Retinal pigment epithelial cell (primary cell): Measurements from ENCODE around the gene SPNS3.
A peak's percentile ranks its signal among the peaks of the same experiment; 100 is the strongest.

ENCODE experiments used
- DNase-seq: peaks from one replicate; pipeline ENCODE4 v3.0.0-alpha.2; 2010; ENCODE audit warnings: low read depth
- H3K4me3 ChIP-seq: 2 replicates; pipeline ENCODE4 v1.5.1; 2011; ENCODE audit warnings: mild to moderate bottlenecking, low read length, control low read depth, moderate library complexity
- TF ChIP-seq, protein P1 (sequence below): conservative IDR thresholded peaks from 2 replicates; pipeline ENCODE4 v1.5.1; 2011; ENCODE audit warnings: low read depth, low read length, control low read depth, inconsistent platforms

SPNS3 gene

DNA sequence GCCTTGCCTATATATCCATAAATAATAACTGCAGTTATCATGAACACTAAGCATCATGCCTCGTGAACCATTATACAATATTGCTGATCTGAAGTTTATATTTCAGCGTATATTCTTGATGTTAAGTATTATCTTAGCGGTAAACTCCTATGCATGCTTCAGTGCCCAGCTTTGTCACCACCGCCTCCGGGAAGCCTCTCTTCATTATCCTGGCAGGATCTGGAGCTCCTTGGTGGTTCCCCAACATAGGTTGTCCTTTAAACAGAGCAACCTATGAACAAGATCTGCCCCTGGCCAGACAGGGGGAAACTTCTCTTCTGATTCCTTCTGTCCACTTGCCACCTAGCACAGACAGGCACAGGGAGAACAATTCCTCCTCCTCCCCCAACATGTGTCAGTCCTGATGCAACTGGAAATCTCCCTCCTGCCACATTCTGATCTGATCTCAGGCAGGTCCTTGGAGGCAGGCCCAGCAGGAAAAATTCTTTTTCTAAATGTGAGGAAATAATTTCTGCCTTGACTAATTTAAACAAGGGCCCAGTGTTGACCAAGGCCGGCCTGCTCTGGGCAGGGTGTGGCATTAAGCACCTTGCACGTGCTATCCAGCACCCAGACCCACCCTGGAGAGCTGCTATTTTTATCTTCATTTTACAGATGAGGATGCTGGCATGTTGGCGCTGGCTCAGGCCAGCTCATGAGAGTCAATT lies 87.3 kb downstream of the SPNS3 start:
- TF ChIP-seq, protein P1, sequence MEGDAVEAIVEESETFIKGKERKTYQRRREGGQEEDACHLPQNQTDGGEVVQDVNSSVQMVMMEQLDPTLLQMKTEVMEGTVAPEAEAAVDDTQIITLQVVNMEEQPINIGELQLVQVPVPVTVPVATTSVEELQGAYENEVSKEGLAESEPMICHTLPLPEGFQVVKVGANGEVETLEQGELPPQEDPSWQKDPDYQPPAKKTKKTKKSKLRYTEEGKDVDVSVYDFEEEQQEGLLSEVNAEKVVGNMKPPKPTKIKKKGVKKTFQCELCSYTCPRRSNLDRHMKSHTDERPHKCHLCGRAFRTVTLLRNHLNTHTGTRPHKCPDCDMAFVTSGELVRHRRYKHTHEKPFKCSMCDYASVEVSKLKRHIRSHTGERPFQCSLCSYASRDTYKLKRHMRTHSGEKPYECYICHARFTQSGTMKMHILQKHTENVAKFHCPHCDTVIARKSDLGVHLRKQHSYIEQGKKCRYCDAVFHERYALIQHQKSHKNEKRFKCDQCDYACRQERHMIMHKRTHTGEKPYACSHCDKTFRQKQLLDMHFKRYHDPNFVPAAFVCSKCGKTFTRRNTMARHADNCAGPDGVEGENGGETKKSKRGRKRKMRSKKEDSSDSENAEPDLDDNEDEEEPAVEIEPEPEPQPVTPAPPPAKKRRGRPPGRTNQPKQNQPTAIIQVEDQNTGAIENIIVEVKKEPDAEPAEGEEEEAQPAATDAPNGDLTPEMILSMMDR, result no peak
- no peak overlapping the region for H3K4me3 ChIP-seq
- DNase-seq, result peak; percentile 79

DNA sequence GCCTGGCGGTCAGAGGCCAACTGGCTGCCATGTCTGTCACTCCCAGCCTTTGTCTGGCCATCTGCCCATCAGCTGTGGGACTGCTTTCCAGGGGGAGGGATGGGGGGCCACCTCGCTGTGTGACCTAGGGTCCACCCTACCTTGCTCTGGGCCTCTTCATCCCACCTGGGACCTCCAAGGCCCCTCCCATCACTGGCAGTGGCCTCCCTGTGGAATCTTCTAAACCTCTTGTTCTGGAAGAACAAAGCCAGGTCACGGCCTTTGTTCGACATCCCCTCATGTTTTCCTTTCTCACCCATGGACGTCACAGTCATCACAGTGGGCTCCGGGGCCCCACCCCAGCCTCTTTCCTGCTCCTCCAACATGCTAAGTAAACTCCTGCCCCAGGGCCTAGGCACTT lies 88.9 kb downstream of the SPNS3 start:
- TF ChIP-seq, protein P1, result no peak
- no peak for DNase-seq
- no peak overlapping the region for H3K4me3 ChIP-seq

DNA sequence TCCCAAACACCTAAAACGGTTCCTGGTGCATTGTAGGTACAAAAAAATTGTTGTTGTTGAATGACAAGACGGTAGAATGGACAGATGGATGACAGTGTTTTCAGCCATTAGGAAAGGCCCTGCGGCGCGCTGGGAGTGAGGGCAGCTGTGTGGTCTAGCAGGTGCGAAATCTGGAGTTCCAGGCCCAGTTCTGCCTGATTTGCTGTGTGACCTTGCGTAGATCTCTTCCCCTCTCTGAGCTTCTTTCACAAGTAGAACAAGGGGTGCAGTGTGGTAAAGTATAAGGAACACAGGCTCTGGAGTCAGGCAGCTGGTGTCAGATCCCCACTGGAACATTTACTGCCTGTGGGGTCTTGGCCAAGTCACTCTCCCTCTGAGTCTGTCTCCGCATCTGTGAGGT lies 90.2 kb downstream of the SPNS3 start:
- DNase-seq, result no peak
- no peak overlapping the region for H3K4me3 ChIP-seq
- TF ChIP-seq, protein P1, result no peak

DNA sequence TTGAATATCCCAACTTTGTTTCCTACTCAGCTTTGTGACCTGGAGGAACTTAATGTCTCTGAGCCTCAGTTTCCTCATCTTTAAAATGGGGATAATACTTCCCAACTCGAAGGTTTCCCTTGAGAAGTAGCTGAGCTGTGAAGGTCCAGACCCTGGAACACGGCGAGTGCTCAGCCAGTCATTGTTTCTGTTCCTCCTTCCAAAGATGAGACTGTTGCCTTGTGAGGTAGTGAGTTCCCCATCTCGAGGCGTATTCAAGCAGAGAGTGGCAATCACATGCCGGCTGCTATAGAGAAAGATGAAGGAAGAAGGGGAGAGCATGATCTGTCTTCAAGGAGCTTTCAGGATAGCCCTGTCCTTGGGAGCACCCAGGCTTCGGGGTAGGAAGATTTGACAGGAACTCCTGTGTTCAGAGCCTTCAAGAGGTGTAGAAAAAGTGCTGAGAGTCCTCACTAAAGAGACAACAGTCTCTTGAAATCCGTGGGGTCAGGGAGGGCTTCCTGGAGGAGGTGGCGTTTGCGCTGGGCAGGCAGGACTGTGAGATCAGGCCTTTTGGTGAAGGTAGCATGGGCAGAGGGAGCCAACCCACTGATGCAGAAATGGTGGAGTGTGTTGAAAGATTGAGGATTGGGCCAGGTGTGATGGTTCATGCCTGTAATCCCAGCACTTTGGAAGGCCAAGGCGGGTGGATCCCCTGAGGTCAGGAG lies 92.1 kb downstream of the SPNS3 start:
- H3K4me3 ChIP-seq, result no peak overlapping the region
- DNase-seq, result no peak
- TF ChIP-seq, protein P1, result no peak

DNA sequence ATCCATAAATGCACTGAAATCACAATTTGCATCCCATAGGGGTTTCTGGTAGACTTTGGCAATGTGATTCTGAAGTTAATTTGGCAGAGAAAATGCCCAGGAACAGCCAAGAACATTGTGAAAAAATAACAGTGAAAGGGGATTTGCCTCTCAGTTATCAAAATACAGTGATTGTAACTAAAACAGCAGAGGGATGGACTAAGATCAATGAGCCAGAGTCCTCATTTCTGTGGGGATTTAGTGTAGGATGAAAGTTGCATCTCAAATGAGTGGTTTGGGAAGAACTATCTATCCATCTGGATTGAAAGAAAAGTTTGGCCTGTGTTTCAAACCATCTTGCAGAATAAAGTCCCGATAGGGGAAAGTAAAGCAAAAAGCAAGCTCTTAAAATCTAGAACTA lies 93.4 kb downstream of the SPNS3 start:
- TF ChIP-seq, protein P1, result no peak
- no peak for DNase-seq
- no peak overlapping the region for H3K4me3 ChIP-seq

DNA sequence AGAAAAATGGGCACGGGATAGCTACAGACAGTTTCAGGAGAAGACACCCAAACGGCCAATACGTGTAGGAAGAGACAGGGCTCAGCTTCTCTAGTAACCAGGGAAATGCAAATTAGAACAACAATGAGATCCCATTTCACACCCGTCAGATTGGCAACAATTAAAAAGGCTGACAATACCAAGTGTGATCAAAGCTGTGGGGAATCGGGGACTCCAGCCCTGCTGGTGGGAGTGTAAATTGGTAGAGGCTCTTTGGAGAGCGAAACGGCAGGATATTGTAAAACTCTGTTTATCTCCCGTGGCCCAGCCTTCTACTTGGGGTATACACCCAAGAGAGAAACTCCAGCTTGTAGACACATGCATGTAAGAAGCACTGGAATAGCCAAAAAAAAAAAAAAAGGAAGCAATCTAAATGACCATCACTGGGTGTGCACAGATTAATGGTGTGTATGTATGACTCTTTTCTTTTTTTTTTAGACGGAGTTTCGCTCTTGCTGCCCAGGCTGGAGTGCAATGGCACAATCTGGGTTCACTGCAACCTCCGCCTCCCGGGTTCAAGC lies 93.9 kb downstream of the SPNS3 start:
- no peak for DNase-seq
- no peak overlapping the region for H3K4me3 ChIP-seq
- TF ChIP-seq, protein P1, result no peak

DNA sequence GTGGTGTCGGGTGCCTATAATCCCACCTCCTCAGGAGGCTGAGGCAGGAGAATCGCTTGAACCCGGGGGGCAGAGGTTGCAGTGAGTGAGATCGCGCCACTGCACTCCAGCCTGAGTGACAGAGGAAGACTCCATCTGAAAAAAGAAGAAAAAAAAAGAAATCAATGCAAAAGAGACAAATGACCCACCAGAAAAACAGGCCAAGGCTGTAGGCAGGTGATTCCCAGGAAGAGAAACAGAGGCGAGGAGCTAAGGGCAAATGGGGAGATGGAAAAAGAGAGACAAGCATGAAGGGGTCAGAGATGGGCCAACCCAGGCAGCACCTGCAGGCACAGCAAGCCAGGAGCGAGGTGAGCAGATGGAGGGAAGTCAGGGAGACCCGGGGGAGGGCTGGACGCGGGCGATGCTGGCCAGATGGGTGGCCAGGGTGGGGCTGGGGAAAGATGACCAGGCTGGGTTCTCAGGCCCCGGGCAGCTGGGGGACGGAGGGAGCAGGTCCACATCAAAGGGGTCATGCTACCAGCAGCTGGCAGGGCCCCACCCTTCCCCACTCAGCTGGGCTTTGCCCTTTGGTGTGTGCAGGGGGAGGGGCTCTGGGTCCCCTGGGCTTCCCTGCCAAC lies 95.9 kb downstream of the SPNS3 start:
- TF ChIP-seq, protein P1, result no peak
- no peak overlapping the region for H3K4me3 ChIP-seq
- DNase-seq, result no peak
